ENCODE measurements around the gene RAD51B. TPM values are rescaled to one million over a fixed set of nuclear protein-coding genes. Genes with fewer than 3 reads are reported as not detected.

The RAD51B gene
- total RNA-seq, 1 experiment from 2014 or later, result 20.0 TPM

- no peaks in the 10 kb centered on the region for H4K20me1 ChIP-seq (ENCODE audit: insufficient read depth)
- no peak overlapping the region for H3K9ac ChIP-seq (ENCODE audit: low read length)
- no TSS peak for BruUV-seq (replicated peaks)
- no peaks in the 10 kb centered on the region for H3K79me2 ChIP-seq (ENCODE audit: insufficient read depth, low read length)
- no peaks in the 10 kb centered on the region for H3K9me3 ChIP-seq (ENCODE audit: control insufficient read depth in 1 of 2, insufficient read depth in 1 of 2, low read depth in 1 of 2, low read length in 2 of 2)
- H3K9me2 ChIP-seq (ENCODE audit: insufficient read depth), result no peaks in the 10 kb centered on the region
- ATAC-seq (no peak), DNase-seq (ENCODE audit: low read depth, low spot score) (no peak)
- no peak overlapping the region for H2AFZ ChIP-seq (ENCODE audit: low read depth, low read length, poor library complexity, severe bottlenecking)
- H3K4me1 ChIP-seq (ENCODE audit: control insufficient read depth in 1 of 2, insufficient read depth in 2 of 2, low read length in 2 of 2), result peaks cover 0 to 47% of the 10 kb centered on the region in 2 experiments; a peak in 2 of 4 replicates
- H3K27ac ChIP-seq (ENCODE audit: low read depth, low read length), result peak overlapping the region; percentile 20; the same call in 1 of the 2 replicates
- ChIA-PET RAD21 (ENCODE audit: low non-redundant PET in 1 of 2, low total read pairs in 2 of 2, uncharacterized antibody in 2 of 2, unreplicated experiment in 2 of 2) (no interaction called here), CTCF (no interaction called here), POLR2A (no interaction called here)
- H3K27me3 ChIP-seq (ENCODE audit: insufficient read depth, low read length), result no peaks in the 10 kb centered on the region
- H3K36me3 ChIP-seq (ENCODE audit: control insufficient read depth in 1 of 2, insufficient read depth in 2 of 2, low read length in 2 of 2), result no peaks in the 10 kb centered on the region
- no peak for TF ChIP-seq EZH2phosphoT487 (IDR thresholded peaks at IDR 0.05; ENCODE audit: borderline replicate concordance)
- no peak for TF ChIP-seq POLR2AphosphoS5 (IDR thresholded peaks at IDR 0.05; ENCODE audit: low read depth, low read length)
- TF ChIP-seq JUND (IDR thresholded peaks at IDR 0.05), result no peak
- no peak for TF ChIP-seq RAD21 (IDR thresholded peaks at IDR 0.05; ENCODE audit: low read depth)
- TF ChIP-seq ZNF274 (IDR thresholded peaks at IDR 0.05; ENCODE audit: low read depth, low read length), result no peak
- TF ChIP-seq EGR1 (IDR thresholded peaks at IDR 0.05; ENCODE audit: low read depth), result no peak
- no peak for TF ChIP-seq SIN3A (IDR thresholded peaks at IDR 0.05; ENCODE audit: low read depth)
- TF ChIP-seq, protein P1, sequence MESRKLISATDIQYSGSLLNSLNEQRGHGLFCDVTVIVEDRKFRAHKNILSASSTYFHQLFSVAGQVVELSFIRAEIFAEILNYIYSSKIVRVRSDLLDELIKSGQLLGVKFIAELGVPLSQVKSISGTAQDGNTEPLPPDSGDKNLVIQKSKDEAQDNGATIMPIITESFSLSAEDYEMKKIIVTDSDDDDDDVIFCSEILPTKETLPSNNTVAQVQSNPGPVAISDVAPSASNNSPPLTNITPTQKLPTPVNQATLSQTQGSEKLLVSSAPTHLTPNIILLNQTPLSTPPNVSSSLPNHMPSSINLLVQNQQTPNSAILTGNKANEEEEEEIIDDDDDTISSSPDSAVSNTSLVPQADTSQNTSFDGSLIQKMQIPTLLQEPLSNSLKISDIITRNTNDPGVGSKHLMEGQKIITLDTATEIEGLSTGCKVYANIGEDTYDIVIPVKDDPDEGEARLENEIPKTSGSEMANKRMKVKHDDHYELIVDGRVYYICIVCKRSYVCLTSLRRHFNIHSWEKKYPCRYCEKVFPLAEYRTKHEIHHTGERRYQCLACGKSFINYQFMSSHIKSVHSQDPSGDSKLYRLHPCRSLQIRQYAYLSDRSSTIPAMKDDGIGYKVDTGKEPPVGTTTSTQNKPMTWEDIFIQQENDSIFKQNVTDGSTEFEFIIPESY (IDR thresholded peaks at IDR 0.05; ENCODE audit: extremely low read depth, insufficient replicate concordance, low read length), result no peak
- no peak for TF ChIP-seq CBX3 (IDR thresholded peaks at IDR 0.05; ENCODE audit: low read depth)
- no peak for TF ChIP-seq YY1 (IDR thresholded peaks at IDR 0.05; ENCODE audit: extremely low read depth, insufficient replicate concordance, low read depth, low read length)
- TF ChIP-seq, protein P2, sequence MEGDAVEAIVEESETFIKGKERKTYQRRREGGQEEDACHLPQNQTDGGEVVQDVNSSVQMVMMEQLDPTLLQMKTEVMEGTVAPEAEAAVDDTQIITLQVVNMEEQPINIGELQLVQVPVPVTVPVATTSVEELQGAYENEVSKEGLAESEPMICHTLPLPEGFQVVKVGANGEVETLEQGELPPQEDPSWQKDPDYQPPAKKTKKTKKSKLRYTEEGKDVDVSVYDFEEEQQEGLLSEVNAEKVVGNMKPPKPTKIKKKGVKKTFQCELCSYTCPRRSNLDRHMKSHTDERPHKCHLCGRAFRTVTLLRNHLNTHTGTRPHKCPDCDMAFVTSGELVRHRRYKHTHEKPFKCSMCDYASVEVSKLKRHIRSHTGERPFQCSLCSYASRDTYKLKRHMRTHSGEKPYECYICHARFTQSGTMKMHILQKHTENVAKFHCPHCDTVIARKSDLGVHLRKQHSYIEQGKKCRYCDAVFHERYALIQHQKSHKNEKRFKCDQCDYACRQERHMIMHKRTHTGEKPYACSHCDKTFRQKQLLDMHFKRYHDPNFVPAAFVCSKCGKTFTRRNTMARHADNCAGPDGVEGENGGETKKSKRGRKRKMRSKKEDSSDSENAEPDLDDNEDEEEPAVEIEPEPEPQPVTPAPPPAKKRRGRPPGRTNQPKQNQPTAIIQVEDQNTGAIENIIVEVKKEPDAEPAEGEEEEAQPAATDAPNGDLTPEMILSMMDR (IDR thresholded peaks at IDR 0.05 in 2 of 3, conservative IDR thresholded peaks at IDR 0.05 in 1 of 3; ENCODE audit: borderline replicate concordance in 1 of 3, insufficient read depth in 1 of 3, low read depth in 2 of 3, low read length in 2 of 3), result no peak
- TF ChIP-seq CEBPB (IDR thresholded peaks at IDR 0.05; ENCODE audit: low read depth), result no peak
- no peak for TF ChIP-seq REST (IDR thresholded peaks at IDR 0.05; ENCODE audit: low read depth)
- no peak for TF ChIP-seq EZH2 (IDR thresholded peaks at IDR 0.05)
- no peak for TF ChIP-seq FOSL1 (IDR thresholded peaks at IDR 0.05; ENCODE audit: low read depth)
- no peak for TF ChIP-seq POLR2A (IDR thresholded peaks at IDR 0.05; ENCODE audit: borderline replicate concordance, extremely low read depth, insufficient read depth, insufficient read length)
- TF ChIP-seq, protein P3, sequence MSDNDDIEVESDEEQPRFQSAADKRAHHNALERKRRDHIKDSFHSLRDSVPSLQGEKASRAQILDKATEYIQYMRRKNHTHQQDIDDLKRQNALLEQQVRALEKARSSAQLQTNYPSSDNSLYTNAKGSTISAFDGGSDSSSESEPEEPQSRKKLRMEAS (IDR thresholded peaks at IDR 0.05), result no peak
- H3K4me2 ChIP-seq (ENCODE audit: low read length), result no peak overlapping the region
- no peak overlapping the region for H3K4me3 ChIP-seq (replicated peaks in 1 of 2; ENCODE audit: low read depth in 1 of 2, low read length in 2 of 2)
- intact Hi-C loops (cut with micrococcal nuclease), result no loop called here
These were observed 419.4 kb downstream of the RAD51B start for GRCh38 chr14:68238976-68239375.

Measured in HCT116 (cell line).